MM.1S (cell line): ENCODE measurements around the gene PDZD8.

Source experiments
- EZH2 ChIP-seq: fragments of 300-600 bp; sonication (generic); optimal IDR thresholded peaks from 2 replicates; pipeline ENCODE3; 2017; ENCODE audit warnings: low read depth, mild to moderate bottlenecking, antibody characterized with exemption, low read length, mixed read lengths
- EZH2phosphoT487 ChIP-seq: fragments of 300-600 bp; sonication (generic); IDR thresholded peaks from 2 replicates; pipeline ENCODE4 v1.6.1; 2018; ENCODE audit warnings: antibody characterized with exemption, low read length
- TF ChIP-seq, protein P1 (sequence below): fragments of 300-600 bp; sonication (generic); IDR thresholded peaks from 2 replicates; pipeline ENCODE4 v1.5.1; 2016; ENCODE audit warnings: antibody characterized with exemption, low read length, mixed read lengths

DNA sequence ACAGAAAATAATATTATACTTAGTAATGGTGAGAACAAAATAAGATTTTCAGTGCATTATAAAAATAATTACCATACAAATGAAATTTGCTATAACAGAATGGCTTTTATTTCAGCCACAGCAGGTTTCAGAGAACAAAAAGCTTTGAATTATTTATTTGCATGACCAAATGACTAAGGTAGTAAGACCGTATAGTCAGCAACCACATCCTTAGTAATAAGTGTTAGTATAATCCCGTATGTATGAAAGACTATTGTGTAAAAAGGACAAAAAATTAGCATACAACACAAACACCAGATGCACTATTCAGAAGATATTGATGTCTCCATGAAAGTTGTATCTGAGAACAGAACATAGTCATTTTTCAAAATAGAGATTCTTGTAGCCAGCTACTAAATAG, 12.2 kb downstream of the PDZD8 start:
- TF ChIP-seq, protein P1, sequence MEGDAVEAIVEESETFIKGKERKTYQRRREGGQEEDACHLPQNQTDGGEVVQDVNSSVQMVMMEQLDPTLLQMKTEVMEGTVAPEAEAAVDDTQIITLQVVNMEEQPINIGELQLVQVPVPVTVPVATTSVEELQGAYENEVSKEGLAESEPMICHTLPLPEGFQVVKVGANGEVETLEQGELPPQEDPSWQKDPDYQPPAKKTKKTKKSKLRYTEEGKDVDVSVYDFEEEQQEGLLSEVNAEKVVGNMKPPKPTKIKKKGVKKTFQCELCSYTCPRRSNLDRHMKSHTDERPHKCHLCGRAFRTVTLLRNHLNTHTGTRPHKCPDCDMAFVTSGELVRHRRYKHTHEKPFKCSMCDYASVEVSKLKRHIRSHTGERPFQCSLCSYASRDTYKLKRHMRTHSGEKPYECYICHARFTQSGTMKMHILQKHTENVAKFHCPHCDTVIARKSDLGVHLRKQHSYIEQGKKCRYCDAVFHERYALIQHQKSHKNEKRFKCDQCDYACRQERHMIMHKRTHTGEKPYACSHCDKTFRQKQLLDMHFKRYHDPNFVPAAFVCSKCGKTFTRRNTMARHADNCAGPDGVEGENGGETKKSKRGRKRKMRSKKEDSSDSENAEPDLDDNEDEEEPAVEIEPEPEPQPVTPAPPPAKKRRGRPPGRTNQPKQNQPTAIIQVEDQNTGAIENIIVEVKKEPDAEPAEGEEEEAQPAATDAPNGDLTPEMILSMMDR, result no peak
- TF ChIP-seq EZH2 (no peak), EZH2phosphoT487 (no peak)
